GM23248 (cell line): ENCODE data around the gene CEP170. TPM values are rescaled to one million over a fixed set of nuclear protein-coding genes. Genes with fewer than 3 reads are reported as not detected.

Source experiments
- polyA plus RNA-seq: library from polyadenylated mRNA; unstranded; fragments of >200 nt; fragmentation: Nextera tagmentation; extraction: Ambion mirVana; gene quantifications from 2 replicates; pipeline ENCODE4 v1.2.1, GENCODE V29; 2016
- small RNA-seq: library from RNA; depleted of rRNA; stranded (forward); fragments of <200 nt; gene quantifications from one replicate; pipeline ENCODE3, GENCODE V24; 2014; ENCODE audit warnings: low read depth, low replicate concordance
- total RNA-seq: library from RNA; depleted of rRNA; stranded (reverse); fragments of >200 nt; shearing (Covaris generic); gene quantifications from 2 replicates; pipeline ENCODE4 v1.2.3, GENCODE V29; 2014; rRNA removed

CEP170 gene
- total and polyA plus RNA-seq, 2 experiments from 2014 or later: 55.4 to 81.0 TPM

Small RNA genes lying within 50 kb of the gene (small RNA-seq; reads per million reads assigned to genes)
- not detected for gene RNU6-747P

Other genes with a start within 250 kb of the CEP170 start
- gene SDCCAG8, start 760 bp upstream of the CEP170 start, total RNA-seq: 29.4 and 69.4 TPM in 2 replicates
- 41.9 and 45.3 TPM in 2 replicates for gene SDCCAG8, start 760 bp upstream of the CEP170 start, polyA plus RNA-seq